ENCODE data around the gene TAT.

GRCh38 chr16:71584543-71585317, 7.8 kb upstream of the TAT start:
- TF ChIP-seq EZH2 (IDR thresholded peaks at IDR 0.05; ENCODE audit: borderline replicate concordance, low read depth, low read length, poor library complexity, severe bottlenecking) (no peak), CTCF (conservative IDR thresholded peaks at IDR 0.05; ENCODE audit: low read depth, low read length) (no peak)

Measured in A673 (cell line).